Activated CD8-positive, alpha-beta memory T cell treated with anti-CD3 and anti-CD28 coated beads, Interleukin-2, amount 50 U/mL, for 1 hour (primary cell): Measurements from ENCODE around the gene BEGAIN.

Experiments used
- DNase-seq: peaks from one replicate; pipeline ENCODE4 v3.0.0-alpha.2; 2020; ENCODE audit errors: extremely low read depth

Gene BEGAIN

GRCh38 chr14:100587086-100587762, at the start of gene BEGAIN:
Gene BEGAIN, minus strand, starts transcription at chr14:100587417. Its CDS starts 127 bp downstream, at chr14:100587290.
- DNase-seq: no peak

- no peak for DNase-seq
Observed at GRCh38 chr14:100636559-100636958, 49.3 kb upstream of the BEGAIN start.

- no peak for DNase-seq
Observed at GRCh38 chr14:100634026-100634425, 46.8 kb upstream of the BEGAIN start.

GRCh38 chr14:100633406-100633805, 46.2 kb upstream of the BEGAIN start:
- no peak for DNase-seq

GRCh38 chr14:100629696-100630095, 42.5 kb upstream of the BEGAIN start:
- no peak for DNase-seq

GRCh38 chr14:100629098-100629497, 41.9 kb upstream of the BEGAIN start:
- no peak for DNase-seq

GRCh38 chr14:100628225-100628624, 41.0 kb upstream of the BEGAIN start:
- DNase-seq: no peak

- no peak for DNase-seq
Observed at GRCh38 chr14:100626614-100627013, 39.4 kb upstream of the BEGAIN start.

GRCh38 chr14:100623961-100624360, 36.7 kb upstream of the BEGAIN start:
- DNase-seq: no peak

GRCh38 chr14:100623557-100623956, 36.3 kb upstream of the BEGAIN start:
- no peak for DNase-seq

- DNase-seq: no peak
Observed at GRCh38 chr14:100622708-100623485, 35.7 kb upstream of the BEGAIN start.

- no peak for DNase-seq
Observed at GRCh38 chr14:100622224-100622623, 35.0 kb upstream of the BEGAIN start.

GRCh38 chr14:100621806-100622205, 34.6 kb upstream of the BEGAIN start:
- no peak for DNase-seq

GRCh38 chr14:100620255-100621100, 33.3 kb upstream of the BEGAIN start:
- DNase-seq: no peak

GRCh38 chr14:100619396-100620254, 32.4 kb upstream of the BEGAIN start:
- DNase-seq: no peak

- no peak for DNase-seq
Observed at GRCh38 chr14:100618763-100619320, 31.6 kb upstream of the BEGAIN start.

GRCh38 chr14:100618318-100618693, 31.1 kb upstream of the BEGAIN start:
- no peak for DNase-seq

- DNase-seq: no peak
Observed at GRCh38 chr14:100617410-100618317, 30.4 kb upstream of the BEGAIN start.

GRCh38 chr14:100616854-100617409, 29.7 kb upstream of the BEGAIN start:
- no peak for DNase-seq
